GM19463 (cell line): ENCODE measurements around the gene HOXB9.

Source experiments
- ATAC-seq: cut with Tn5 transposase; IDR thresholded peaks from one replicate; pipeline ENCODE4 v1.9.1; 2021; ENCODE audit warnings: mild to moderate bottlenecking, moderate library complexity; ENCODE audit not compliant: unreplicated experiment

Gene HOXB9

DNA sequence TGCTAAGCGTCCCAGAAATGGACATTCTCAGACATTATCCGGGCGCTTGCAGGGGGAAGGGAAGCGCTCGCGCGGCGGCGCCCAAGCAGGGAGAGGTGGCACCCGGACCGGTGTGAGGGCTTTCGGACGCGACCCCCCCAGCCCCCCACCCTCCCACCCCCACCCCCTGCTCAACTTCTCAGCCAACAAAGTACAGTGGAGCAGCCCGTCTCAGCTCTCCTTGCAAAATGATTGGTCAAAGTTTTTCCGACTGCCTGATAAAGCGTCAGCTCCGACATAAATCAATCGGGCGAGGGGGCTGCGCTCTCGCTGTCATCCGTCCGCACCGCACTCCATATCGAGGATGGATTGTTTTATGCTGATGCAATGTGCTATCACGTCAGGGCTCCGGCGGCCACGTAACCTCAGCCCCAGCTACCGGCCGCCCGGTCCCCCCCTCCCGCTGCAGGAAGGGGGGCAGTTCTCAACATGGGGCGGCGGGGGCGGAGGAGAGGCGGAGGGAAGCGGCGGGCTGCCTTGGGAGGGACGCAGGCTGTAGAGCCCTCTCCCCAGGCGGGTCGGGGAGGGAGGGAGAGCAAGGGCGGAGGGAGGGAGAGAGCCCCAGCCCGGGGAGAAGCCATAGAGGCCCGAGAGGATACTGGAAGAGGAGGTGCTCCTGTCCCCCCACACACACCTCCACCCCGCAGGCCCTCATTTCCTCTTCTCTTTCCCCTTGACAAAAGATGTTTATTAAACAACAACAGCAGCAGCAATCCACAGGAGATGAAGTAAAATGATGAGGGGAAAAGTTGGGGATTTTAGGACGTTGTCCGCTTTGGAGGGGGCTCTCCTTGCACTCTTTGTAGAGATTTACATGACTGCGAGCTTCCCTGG, at the start of gene HOXB9:
Gene HOXB9 (minus strand): TSS at position 114 of the 873 bp plus-strand sequence. CDS start 89 bp downstream, at position 25.
- ATAC-seq, result no peak

DNA sequence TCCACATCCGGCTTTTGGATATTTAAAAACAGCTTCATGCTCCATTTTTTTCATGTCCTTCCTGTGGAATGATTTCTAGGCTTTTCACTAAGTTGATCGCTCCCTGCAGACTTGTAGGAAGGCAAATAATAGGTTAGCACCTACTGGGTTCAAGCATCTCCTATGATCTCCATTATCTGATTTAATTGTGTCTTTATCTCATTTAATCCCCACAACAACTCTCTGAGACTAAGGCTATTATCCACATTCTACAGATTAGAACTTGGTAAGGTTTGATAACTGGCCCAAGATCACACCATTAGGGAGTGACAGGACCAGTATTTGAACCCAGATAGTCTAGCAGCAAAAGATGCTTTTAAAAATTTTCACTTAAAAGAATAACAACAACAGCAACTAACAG, 46.2 kb upstream of the HOXB9 start:
- no peak for ATAC-seq

DNA sequence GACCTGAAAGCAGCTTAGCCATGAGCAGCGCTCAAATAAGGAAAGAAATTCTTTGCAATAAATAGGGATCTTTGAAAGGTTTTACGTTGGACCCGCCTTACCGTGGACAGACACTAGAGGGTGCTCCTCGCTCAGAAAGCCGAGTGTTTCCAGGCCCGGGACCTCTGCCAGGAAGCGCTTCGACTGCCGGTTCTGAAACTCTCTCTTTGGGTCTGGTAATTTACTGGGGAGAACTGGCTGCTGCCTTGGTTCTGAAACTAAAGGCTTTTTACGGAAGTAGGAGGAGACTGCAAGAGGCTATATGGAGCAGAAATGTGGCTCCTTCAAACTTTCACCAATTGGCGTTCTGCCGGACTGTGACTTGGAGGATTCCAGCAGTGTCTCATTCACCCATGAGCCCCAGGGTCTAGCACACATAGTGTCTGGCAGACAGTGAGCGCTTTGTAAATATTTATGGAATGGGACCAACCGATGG, 45.6 kb upstream of the HOXB9 start:
- no peak for ATAC-seq

DNA sequence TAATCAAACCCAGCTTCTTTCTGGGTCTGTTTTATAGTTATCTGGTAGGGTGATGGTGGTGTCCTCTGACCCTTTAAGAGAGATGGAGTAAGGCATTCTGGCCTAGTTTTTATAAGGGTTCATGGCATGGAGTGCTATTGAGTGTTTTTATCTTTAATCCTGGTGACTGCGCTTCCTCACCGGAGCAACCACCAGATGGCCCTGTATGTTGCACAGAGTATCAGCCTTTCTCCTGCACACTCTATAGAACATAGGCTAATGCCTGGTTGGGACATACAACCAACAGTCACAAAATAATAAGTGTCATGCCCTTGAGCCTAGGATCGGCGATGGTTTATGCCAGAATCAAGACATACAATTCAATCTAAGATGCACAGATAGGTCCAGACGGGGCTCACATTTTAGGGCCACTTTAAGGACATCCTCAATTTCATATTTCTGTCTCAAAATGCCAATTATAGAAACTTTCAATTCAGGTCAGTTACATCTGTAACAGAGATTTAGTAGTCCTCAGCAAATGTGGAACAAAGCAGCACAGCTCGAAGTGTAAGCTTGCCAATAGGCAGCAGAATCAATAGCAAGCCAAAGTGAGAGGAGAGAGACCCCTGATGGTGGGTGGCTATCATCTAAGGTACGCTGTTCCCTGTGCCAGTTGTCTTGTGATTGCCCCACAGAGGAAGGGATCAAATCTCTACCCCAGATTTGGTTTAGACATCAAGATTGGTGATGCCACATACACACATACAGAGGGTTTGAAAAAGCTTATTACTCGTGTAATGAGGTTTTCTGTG, 37.2 kb upstream of the HOXB9 start:
- ATAC-seq, result no peak

DNA sequence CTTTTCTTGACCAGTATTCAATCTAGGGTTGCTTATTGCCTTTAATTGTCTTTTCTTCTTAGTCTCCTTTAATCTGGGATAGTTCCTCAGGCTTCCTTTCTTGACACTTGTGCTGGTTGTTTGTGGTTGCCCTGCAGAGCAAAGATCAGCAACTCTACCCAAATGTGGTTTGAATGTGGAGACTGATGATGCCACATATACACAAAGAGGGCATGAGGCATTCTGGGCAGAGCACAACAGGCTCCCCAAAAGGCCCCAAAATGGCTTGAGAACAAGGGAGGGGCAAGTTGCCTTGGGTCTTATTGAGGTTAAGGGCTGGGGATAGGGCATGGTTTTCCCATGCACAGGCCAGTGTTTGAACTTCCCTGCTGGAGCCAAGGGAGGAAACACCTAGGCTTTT, 29.8 kb upstream of the HOXB9 start:
- no peak for ATAC-seq

DNA sequence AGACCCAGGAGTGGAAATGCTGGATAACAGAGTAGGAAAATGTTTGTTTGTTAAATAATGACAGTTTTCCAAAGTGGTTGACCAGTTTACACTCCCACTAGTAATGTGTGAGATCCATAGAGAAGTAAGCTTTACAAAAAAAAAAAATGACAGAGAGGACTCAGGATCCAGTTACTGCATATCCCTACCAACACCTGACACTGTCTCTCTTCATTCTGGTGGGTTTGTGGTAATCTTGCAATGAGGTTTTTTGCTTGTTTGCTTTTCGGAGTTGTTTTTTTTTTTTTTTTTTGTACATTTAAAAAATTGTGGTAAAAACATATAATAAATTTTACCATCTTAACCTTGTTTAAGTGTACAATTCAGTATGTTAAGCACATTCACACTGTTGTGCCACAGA, 23.6 kb upstream of the HOXB9 start:
- ATAC-seq, result no peak

DNA sequence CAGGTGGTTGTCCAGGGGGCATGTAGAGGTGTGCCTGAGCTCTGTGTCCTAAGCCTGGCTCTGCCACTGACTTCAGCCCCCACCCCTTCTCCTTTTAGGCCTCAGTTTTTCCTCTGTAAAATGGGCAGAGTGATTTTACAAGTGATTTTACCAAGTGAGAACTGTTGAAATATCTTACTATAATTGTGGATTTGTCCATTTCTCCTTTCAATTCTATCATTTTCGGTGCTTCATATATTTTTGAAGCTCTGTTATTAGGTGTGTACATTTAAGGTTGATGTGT, 21.7 kb upstream of the HOXB9 start:
- ATAC-seq, result no peak

DNA sequence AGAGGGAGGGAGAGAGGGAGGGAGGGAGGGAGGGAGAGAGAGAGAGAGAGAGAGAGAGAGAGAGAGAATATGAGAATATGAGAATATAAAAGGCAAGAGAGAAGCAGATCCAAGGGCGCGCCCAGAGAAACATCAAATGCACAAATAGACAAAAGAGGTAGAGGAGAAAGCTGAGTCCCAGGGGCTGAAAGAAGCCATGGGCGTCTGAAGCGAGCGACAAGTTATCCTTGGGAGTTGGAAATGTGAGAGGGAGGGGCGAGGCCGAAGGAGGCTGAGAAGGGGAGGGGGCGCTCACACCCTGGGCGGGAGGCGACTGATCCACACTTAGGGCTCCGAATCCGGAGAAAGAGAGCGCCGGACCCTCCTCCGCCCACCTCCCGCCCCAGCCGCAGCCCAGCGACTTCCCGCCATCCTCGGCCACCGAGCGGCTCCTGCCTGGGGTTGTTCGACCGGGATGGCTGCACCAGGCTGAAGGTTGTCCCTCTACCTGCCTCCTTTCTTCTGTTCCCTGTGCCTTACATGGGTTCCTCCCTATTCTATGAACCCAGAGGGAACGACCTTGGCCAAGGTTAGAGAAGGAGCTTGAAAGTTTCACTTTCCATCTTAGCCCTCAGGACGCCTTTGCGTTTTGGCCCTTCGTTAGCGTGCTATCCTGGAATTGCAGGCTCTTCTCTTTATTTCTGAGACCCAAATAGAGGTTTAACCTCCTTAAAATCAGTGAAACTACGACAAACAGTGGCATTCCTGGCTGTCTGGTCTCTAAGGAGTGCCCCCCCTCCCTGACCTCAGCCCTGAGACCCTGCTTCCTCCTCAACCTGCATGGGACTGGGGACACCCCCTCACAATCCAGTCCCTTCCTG, 21.2 kb upstream of the HOXB9 start:
- no peak for ATAC-seq

DNA sequence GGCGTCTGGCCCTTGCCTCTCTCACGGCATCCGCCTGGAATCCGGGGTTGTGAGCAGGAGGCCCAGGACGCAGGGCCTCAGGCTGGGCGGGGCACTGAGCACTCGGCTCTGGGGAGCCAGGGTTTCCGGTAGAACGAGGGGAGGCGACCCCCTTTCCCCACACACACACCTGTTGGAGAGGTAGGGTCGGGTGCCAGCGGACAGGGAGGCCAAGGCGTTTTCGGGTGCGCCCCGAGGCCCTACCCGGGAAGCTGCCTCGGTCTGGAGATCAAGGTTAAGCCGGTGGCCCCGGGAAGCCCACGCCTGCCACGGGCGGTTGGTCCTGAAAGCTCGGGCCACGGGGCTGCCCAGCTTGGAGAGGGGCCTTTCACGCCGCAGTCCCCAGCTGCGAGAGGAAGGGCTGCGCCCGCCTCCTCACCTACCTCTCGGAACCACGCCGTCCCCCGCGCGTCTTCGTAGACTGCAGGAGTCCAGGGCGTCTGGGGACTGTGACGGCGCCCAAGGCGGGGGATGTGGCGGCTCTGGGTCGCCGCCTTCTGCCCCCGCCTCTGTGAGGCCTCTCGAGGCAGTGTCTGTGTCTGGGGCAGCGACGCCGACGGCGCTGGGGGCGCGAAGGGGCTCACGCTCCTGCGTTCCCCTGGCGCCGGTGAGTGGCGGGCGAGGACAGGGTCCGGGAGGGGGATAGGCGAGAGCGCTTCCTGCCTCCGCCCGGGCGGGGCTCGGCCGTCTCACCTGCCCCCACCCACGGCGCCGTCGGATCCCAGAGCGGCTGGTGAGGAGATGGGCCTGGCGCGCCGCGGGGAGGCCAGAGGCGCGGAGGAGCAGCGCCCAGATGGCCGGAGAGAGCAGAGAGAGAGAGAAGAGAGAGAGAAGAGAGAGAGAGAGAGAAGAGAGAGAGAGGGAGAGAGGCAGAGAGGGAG, 20.3 kb upstream of the HOXB9 start:
- no peak for ATAC-seq

DNA sequence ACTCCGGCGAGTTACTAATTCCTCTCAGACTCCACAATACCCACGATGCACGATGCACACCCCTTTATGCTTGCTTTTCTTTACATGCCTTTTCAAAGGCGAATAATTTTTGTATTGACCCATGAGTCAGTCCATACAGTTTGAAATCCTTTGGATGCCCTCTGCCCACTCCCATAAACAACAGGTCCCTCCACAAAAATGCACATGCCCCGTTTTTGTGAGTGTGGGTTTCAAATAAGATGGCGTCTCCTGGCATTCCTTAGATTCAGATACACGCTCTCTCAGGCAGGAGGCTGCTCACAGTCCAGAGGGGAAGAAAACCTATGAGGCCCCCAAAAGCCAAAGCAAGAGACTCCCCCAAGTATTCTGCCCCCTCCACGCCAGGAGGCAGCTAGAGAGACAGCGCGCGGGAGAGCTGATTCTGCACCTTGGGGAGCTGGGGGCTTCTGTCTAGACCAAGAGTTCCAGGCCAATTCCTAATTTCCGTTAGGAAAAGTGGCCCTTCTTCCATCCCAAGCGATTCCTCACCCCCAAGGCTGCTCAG, 19.6 kb upstream of the HOXB9 start:
- ATAC-seq, result no peak

DNA sequence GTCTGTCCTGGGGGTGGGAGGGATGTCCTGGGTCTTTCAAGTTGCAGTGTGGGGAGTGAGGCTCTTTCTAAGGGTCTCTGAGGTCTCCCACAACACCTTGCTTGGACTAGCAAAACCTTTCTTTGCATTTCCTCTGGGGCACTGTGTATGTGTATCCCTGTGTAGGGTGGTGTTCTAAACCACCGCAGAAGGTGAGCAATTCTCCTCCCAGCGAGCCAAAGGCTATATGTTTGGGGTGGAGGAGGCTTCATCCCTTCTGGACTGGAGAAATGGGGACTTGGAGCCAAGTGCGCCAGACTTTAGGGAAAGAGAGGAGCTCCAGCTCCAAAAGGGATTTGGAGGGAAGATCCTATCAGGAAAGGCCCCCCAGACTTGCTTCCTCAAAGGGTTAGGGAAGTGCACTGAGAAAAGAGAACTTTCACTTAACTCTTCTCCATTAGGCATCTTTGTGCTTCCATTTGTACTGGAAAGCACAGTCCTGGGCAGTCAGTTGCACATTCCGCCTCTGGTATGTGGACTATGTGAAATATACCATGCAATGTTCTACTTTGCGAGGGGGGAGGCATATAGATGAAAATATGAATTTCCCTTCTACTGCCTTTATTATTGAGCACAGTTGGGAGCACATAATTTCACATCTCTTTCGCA, 18.9 kb upstream of the HOXB9 start:
- ATAC-seq, result no peak

DNA sequence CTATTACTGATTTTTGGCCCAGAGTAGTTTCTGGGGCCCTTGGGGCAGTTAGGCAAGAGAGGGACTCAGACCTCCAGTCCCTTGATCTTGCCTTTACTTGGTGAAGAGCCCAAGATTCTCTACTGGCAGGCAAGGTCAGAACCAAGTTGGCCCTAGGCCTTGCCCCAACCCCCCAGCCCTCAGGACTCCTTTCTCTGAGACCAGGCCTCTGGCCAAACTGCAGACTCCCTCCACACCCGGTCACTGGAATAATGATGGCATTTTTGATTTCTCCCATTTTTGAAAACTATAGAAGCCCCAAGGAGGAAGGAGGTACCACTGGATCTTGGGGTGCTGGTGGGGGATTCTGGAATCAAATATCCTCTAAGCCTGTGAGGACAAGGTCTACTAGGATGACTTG, 18.0 kb upstream of the HOXB9 start:
- ATAC-seq, result no peak

DNA sequence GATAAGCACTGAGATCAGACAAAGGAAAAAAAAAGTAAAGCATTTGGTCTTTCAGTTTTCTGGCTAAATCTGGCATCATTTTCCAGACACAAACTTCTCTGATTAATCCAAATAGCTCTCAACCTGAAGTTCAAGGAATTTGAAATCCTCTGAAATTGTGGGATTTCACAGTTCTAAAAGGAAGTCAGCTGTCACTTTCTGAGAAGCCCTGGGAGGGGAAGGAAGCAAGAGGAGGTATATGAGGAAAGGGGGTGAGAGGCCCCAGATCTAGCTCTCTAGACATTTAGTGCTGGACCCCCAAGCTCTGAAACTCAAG, 17.5 kb upstream of the HOXB9 start:
- ATAC-seq, result no peak

DNA sequence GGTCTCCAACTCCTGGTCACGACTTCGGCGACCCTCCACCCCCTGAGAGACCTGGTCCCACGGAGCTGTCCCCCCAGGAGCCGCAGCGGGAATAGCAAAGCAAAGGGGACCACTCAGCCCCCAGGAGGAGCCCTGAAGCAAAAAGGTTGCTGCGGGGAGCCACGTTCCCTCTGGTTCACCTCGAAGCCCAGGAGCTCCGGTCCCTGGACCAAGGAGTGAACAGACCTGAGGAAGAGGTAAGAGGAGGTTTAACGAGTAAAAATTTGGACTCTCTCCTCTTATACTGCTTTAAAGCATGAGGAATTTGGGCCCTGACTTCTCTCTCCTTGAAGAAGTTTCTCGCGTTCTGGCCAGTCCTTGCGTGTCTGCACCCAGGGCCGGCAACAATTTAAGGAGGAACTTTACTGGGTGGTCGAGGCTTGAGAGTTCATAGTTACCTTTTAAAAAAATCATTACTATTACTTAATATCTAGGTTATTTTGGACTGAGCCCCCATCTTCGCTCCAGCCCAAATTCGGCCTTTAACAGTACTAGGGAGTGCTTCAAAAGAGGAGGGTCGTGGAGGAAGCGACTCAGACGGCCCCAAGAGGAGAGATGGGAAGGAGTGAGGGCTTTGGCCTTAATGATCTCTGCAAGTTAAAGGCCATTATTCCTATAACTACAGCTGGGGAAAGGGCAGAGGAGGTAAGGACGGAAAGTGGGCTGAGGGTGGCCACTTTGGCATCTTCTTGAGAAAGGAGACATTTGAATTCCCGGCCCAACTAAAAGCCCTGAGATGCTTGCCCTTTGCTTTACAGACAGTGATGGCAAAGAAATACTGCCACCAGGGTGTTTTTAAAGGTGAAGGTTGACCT, 16.9 kb upstream of the HOXB9 start:
- ATAC-seq, result no peak

DNA sequence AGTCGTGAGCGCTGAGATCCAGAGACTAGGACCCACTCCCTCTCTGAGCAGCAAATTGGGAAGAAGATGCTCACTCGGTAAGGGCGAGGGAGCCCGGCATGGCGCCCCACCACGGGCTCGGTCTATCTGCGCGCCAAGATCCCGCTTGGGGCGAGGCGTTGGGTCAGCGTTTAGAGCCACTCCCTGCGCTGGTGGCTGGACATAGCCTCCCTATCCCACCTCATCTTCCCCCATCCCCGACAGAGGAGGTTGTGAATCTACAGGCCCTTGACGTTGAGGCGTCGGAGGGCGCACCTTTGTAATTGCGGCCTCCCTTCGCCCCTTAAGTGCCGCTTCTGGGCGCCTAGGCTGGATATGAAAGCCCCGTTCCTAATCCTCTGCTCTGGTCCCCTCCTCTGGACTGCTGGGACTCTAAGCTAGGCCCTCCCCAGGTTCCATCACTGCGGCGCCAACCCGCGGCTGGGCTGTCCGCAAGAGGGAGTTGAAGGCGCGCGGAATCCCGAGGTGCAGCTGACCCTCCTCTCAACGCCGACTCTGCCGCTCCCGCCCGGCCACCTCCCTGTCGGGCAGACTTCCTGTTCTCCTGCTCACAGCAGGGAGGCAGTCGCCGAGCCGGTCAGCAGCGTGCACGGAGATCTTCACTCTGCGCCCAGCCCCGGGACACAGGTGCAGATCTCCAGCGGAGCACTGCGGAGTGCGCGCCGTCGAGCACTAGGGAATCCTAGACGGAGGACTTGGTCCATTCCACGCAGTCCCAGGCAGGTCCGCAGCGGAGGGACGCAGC, 16.1 kb upstream of the HOXB9 start:
- no peak for ATAC-seq

DNA sequence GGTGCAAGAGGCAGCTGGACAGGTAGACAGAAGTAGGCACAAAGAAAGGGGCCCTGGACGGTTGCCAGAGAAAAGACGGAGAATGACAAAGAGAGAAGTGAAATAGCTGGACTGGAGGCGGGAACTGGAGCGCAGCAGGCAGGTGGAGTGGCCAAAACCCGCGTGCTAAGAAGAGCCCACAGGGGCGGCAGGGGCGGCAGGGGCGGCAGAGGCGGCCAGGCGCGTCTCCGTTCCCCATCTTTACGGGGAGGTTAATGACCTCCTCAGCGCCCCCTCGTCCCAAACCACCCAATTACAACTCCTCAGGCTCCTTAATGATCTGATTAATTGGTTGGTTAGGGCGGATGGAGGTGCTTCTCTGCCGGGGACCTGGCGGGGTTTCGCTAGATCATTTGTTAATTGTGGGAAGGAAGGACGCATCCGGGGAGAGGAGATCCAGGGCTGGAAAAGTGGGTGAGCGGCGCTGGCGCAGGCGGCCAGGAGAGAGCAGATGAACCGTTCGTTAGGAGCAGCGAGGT, 15.4 kb upstream of the HOXB9 start:
- no peak for ATAC-seq

DNA sequence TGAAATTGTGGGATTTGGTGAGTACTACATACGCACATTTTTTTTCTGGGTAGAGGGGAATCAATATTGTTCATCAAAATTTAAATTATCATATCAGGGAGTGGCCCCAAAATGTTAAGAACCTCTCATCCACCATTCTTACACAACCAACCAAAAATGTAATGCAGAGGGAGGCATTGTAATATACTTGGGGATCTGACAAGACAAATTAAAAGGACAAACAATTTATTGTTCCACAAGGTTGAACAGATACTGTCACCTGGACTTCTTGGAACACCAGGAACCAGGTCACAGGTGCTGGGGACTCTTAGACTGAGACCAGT, 14.7 kb upstream of the HOXB9 start:
- no peak for ATAC-seq
